Non-pigmented ciliary epithelial cell (primary cell): ENCODE results near the gene PFKFB1.
"Not testable (repeated sequence)": the region's sequence is repeated elsewhere in the genome, so short reads cannot be mapped to it uniquely, and the experiment has no call there.

Experiments
- DNase-seq: peaks from one replicate; pipeline ENCODE4 v3.0.0-alpha.2; 2010; ENCODE audit warnings: low read depth

The PFKFB1 gene

DNA sequence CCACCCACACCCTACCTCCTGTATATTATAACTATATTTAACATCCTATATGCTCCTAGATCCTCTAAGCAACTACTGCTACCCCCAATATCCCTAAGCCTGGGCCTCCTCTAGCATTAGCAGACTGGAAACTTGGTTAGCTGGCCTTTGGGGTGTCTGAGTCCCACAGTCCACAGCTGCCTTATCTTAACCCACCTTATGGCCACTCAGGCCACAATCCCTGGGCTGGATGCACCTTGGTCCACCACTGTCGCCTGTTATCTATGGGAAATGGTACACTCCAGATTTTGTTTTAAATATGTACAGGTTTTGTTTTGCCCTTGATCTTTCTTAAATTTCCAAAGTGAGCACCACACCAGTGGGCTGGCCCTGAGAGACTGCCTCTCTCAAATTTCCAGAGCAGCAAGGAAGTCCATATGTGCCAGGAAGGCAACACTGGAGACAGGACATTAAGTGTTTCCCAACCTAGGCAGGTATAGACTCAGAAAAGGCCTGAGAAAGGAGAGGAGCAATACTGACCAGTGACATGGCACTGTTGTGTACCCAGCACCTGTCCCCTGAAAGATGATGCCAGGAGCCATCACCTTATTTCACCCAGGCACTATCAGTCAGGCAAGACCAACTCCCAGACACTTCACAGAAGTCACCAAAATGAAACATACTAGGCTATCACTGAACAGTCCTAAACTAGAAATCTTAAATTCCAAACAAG is 921 bp downstream of the PFKFB1 start:
- DNase-seq, result no peak

DNA sequence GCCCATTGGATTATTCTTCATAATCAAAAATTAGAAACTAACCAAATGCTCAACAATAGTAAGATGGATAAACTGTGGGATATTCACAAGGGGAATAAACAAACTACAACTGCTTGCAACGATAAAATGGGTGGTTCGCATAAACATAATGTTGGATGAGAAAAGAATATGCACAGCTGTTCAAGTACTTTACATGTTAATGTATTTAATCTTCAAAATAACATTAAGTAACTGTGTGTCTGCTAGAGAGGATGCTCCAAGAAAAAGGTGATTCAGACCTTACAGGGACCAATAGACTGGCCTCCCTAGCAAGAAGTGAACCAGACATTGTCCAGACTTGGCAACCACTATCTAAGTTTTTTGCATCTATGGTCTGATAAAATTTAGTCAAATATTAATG is 2.3 kb downstream of the PFKFB1 start:
- DNase-seq, result no peak

DNA sequence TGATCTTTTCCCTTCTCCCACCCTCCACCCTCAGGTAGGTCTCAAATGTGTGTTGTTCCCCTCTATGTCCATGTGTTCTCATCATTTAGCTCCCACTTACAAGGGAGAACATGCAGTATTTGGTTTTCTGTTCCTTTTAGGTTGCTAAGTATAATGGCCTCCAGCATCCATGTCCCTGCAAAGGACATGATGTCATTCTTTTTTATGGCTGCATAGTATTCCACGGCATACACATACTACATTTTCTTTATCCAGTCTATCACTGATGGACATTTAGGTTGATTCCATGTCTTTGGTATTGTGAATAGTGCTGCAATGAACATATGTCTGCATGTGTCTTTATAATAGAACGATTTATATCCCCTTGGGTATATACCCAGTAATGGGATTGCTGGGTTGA is 10.7 kb downstream of the PFKFB1 start:
- not testable (repeated sequence) for DNase-seq

DNA sequence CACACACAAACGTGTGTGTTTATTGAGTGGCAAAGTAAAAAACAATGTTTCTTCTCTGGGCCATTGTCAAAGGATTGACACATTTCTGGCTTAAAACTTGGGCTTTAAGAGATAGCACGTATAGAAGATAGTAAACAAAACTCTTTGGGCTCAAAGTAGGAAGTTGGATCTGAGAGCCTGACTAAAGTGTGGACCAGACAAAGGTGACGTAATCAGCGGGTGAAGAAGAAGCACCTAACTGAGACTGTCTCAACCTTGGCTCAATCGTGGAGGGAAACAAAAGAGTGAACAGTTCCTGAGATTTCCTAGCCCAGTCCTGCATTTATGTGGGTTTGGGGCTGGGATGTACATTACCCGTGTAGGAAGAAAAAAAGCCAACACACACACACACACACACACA is 13.7 kb downstream of the PFKFB1 start:
- no peak for DNase-seq

DNA sequence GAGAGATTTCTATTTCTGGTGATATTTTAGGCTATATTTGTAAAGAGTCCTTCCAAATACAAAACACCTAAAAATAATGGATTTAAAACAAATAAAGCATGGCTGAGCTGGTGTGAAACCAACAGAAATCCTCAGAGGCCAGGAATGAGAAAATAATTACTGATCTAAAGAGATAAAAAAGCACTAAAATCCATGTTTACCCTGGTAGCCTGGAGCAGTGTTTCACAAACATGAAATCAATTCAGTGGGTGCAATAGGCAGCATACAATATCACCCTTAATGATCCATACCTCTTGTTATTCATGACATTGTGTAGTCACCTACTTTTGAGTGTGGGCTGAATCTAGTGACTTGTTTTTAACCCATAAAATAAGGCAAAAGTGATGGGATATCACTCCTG is 14.6 kb downstream of the PFKFB1 start:
- DNase-seq, result no peak

DNA sequence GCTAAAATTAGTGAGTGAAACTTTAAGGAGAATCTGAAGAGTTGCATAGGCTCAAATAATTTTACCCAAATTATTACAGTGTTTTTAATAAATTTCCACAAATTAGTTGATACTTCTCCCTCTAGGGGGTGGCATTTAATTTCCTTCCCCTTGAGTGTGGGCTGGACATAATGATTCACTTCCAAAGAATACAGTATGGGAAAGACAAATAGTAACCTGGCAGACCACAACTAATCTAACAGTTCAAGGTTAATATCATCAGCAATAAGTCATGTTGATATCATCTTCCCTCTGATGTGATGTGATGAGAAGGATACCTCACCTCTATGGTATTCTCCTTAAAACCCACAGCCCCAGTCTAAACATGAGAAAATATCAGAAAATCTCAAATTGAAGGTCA is 15.5 kb downstream of the PFKFB1 start:
- no peak for DNase-seq

DNA sequence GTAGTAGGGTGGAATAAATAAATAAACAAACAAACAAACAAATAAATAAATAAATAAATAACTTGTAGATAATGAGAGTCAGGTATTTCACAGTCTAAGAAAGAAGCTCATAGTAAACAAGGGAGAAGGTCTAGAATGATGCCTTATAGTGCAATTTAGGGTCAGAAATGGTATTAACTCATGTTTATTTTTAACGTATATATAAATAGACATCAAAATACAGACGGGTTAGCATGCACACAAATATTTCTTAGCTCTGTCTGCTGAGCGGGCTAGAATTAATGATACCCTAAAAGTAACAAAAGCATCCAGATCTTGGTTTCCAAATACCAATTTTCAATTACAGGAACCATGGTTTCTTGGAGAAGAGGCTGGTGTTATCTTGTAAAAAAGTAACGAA is 16.6 kb downstream of the PFKFB1 start:
- DNase-seq, result no peak

DNA sequence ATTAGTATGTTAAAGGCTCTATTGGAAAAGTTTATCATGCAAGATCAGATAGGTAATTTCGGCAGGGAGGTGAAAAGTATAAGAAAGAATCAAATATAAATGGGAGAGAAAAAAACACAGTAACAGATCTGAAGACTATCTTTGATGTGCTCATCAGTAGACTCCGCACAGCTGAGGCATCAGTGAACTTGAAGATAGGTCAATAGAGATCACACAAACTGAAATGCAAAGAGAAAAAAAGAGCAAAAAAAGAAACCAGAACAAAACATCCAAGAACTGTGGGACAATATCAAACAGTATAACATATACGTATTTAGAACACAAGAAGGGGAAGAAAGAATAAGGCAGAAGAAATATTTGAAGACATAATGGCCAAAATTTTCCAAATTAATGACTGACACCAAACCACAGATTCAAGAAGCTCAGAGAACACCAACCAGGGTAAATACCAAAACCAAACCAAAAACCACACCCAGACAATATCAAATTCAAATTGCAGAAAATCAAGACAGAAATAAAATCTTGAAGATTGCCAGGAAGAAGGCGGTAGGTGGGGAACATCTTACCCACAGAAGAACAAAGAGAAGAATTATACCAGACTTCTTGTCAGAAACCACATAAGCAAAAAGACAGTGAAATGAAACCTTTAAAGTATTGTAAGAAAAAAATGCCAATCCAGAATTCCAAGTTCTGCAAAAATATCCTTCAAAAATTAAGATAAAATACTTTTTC is 29.1 kb downstream of the PFKFB1 start:
- DNase-seq, result no peak

DNA sequence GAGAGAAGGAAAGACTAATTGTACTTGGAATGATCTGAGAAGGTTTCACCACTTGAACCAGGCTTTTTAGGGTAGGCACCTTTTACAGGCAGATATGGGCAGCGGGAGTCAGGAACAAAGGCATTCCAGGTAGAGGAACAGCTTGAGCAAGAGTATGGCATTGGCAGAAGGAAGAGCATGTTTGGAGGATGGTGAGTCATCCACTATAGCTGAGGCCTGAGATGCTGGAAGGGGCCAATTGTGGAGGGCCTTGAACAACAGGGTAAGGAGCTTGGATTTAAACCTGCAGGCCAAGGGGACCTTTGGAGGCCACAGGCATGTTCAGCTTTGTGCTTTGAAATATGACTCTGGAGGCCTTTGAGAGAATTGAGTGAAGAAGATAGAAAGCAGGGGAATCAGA is 32.2 kb downstream of the PFKFB1 start:
- no peak for DNase-seq

DNA sequence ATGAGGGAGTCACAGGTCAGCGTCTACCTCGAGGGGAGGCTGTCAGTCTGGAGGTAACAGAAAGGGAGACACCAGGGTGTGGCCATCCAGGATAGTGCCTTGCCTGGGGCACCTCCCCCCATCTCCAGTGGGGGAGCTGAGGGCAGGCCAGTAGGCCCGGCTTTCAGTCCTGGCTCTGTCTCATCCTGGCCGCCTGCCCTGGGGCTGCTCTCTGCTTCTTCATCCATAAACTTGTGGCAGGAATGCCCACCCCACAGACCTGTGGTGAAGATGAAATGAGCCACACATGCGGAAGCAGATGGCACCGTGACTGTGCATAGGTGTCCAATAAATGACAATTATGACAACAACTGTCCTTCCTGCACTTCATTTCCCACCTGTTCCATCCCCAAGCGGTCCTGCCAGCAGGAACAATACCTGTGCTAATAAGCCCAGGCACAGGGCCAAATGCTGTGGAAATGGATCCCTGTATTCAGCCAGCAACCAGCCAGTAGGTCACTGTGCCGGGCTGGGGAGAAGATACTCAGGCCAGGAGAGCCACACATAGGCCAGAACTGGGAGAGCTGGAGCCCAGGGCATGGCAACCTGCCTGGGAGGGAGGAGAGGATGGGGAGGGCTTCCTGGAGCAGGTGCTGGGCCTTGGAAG is 43.1 kb downstream of the PFKFB1 start:
- DNase-seq, result no peak

DNA sequence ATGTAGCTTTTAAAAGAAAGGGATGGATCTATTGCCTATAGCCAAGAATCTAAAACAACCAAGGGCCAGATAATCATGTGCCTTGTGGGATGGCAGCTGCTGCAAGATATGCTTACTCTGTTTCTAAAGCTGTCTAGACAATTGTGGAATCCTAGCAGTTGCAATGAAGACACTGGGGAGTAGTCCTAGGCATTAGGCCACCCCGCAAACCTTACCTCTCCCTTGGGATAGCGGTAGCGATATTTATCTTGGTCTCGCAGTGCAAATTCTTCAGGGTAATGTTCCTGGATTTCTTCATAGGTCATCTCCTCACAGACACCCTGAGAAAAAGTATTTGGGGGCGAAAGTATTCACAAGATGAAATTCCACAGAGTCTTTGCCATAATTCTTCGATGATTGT is 48.8 kb downstream of the PFKFB1 start:
- DNase-seq, result no peak

DNA sequence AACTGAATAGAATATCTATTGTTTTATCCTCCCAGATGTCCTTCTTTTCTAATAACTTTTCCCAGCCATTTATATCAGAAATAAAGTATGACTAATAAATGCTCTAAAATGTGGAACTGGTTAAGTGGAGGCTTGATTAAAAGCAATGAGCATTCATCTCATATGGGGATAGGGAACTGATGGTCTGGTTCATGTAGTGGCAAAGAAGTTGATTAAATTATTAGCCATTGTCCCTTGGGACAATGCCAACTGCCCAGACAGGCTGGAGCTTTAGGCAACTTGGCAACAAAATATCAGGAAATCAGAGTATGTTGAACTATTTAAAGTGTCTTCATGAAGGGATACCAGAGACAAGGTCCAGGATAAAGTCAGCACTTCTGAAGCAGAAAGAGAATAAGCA is 49.2 kb downstream of the PFKFB1 start:
- DNase-seq, result no peak

DNA sequence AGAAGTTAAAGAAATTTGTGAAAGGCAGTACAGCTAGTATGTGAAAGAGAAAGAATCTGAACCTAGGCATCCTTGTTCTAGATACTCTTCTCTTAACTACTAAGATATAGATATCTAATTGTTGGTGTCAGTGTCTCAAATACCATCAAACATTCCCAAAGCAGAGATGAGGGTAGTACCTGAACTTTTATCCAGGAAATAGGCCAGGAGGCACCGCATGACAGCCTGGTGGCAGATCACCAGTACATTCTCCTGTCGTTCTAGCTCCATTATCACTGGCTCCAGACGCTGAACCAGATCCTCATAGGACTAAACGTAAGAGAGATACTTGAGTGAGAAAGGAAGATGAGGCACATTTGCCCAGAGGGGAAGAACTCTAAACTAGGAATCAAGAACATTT is 56.6 kb downstream of the PFKFB1 start:
- DNase-seq, result no peak

DNA sequence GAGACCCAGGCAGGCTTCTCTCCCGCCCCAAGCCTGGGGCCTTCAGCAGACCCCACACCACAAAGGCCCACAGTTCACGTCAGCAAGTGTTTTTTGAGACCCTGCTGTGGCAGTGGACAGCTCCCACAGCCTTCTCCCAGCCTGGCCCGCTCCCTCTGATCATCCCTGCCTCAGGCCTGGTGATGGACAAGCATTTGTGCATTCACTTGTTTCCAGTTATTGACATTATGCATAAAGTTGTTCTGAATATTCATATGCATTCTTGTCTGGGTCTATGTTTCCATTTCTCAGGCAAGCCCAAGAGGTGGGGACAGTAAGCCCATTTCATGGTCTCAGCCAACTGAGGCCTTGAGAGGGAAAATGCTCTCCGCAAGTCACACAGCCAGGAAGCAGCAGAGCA is 58.7 kb downstream of the PFKFB1 start:
- no peak for DNase-seq

DNA sequence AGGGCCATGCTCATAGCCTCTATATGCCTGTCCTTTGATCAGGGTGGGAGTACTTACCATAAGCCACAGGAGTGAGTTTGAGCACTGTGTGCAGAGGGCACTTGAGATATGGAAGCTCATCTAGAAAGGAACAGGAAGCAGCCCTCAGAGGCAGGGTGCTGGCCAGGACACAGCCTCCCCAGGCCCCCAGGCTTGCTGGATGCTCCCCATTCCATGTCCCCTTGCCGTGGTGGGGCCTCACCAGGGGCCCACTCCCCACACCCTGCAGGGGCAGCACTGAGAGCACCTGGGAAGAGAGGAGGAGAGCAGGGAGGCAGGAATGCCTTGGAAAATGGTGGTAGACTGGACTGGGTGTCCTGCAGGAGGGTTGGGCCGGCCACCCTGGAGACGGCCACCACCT is 59.1 kb downstream of the PFKFB1 start:
- no peak for DNase-seq

DNA sequence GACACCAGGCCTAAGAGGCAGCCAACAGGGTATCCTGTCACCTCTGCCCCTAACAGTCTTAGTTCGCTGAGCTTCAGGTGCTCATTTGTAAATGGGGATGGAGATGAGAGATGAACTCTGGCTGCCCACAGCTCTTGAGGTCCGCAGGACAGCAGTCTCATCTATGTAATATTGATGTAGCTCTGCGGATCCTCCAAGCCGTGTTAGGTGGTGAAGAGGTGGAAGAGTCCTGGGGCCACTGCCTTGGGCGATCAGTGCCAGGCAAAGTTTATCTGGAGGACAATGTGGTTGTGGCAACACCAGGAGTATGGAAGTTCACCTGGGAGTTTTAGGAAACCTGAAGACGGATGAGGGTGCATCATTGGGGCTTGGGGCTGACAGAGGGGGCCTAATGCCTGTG is 59.9 kb downstream of the PFKFB1 start:
- no peak for DNase-seq

DNA sequence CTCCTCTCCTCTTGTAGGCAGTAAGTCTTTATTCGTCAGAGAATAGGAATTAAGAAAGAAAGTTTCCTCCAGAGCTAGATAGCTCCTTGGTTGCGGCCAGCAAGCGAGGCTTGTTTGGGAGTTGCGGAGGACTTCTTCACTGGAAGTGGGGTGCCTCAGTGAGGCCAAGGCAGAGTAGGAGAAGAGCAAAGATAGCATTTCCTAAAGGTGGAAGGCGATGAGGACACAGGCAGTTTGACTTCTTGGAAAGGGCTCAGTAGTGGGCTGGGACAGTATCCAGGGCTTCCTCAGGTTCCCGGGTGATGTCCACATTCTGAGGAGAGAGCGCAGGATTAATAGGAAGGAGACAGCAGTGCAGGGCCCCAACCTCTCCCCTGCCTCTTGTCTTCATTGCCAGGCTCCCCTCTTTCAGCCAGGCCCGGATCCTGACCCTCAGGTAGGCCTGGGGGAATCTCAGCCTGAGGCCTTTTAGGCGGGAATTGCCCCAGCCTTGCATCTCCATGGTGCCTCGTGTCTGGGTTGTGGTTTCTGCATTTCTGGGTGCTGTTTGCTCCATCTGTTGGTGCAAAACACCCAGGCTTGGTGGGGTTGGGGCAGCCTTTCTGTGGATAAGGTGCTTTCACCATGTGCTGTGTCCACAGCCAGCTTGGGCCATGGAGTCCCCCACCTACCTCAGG is 60.7 kb downstream of the PFKFB1 start:
- no peak for DNase-seq

DNA sequence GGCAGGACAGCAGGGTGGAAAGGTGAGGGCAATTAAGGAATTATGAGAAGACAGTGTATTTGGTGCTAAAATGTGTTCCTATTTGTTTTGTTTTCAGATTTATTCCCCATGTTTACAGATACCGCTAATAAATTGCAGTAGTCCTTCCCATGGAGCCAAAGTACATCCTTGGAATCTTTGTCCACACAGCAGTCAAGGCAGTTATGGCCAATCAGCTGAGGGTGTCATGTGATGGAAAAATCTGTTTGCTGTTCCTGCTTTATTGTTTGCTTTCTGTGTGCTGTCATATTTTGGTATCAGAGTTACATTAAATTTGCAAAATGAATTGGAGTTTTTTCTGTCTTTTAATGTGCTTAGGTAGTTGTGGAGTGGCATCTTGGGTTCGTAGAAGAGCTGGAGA is 62.9 kb downstream of the PFKFB1 start:
- no peak for DNase-seq

DNA sequence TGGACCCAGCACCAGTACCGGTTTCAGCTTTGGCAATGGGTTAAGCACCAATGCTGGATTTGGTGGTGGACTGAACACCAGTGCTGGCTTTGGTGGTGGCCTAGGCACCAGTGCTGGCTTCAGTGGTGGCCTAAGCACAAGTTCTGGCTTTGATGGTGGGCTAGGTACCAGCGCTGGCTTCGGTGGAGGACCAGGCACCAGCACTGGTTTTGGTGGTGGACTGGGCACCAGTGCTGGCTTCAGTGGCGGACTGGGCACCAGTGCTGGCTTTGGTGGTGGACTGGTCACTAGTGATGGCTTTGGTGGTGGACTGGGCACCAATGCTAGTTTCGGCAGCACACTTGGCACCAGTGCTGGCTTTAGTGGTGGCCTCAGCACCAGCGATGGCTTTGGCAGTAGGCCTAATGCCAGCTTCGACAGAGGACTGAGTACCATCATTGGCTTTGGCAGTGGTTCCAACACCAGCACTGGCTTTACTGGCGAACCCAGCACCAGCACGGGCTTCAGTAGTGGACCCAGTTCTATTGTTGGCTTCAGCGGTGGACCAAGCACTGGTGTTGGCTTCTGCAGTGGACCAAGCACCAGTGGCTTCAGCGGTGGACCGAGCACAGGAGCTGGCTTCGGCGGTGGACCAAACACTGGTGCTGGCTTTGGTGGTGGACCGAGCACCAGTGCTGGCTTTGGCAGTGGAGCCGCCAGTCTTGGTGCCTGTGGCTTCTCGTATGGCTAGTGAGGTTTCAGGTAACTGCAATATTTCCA is 63.5 kb downstream of the PFKFB1 start:
- no peak for DNase-seq

DNA sequence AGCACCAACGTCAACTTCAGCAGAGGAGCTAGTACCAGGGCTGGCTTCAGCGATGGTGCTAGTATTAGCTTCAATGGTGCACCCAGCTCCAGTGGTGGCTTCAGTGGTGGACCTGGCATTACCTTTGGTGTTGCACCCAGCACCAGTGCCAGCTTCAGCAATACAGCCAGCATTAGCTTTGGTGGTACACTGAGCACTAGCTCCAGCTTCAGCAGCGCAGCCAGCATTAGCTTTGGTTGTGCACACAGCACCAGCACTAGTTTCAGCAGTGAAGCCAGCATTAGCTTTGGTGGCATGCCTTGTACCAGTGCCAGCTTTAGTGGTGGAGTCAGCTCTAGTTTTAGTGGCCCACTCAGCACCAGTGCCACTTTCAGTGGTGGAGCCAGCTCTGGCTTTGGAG is 65.1 kb downstream of the PFKFB1 start:
- DNase-seq, result no peak

DNA sequence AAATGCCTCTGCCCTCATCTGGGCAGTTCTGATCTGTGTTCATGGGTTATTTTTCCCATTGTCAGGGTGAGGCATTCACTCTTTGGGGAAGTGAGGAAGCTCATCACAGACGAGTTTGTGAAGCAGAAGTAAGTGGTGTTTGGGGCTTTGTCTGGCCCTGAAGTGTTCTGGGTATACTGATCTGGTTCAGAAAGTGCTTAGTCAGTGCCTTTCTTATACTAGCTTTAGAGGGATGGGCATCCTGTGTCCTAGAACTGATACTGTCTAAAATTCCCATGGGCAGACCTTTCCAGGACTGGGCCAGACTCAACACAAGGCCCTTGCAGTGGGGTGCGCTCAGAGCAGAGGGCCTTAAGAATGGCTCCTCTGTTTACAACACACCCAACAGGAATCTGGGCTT is 67.0 kb downstream of the PFKFB1 start:
- no peak for DNase-seq

DNA sequence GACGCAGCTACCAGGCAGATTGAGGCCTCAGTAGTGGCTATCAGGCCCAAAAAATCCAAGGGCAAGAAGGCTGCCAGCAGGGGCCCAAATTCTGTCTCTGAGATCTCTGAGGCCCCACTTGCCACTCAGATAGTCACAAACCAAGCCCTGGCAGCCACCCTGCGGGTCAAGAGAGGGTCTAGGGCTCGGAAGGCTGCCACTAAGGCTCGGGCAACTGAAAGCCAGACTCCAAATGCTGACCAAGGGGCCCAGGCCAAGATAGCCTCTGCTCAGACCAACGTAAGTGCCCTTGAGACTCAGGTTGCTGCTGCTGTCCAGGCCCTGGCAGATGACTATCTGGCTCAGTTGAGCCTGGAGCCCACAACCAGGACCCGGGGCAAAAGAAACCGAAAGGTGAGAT is 70.6 kb downstream of the PFKFB1 start:
- DNase-seq, result no peak
